Rectal smooth muscle tissue (tissue), 1 donor: ENCODE measurements around the gene RXRG.

ENCODE experiments used
- H3K27ac ChIP-seq: one replicate; pipeline ENCODE4 v1.7.0; 2013; ENCODE audit warnings: low read depth, low read length, inconsistent platforms
- H3K27me3 ChIP-seq: one replicate; pipeline ENCODE4 v1.7.0; 2013; ENCODE audit warnings: low read length; ENCODE audit not compliant: control insufficient read depth, insufficient read depth
- H3K36me3 ChIP-seq: one replicate; pipeline ENCODE4 v1.7.0; 2013; ENCODE audit warnings: low read length; ENCODE audit not compliant: control insufficient read depth, insufficient read depth
- H3K4me1 ChIP-seq: one replicate; pipeline ENCODE4 v1.7.0; 2013; ENCODE audit warnings: low read length; ENCODE audit not compliant: control insufficient read depth, insufficient read depth
- H3K4me3 ChIP-seq: one replicate; pipeline ENCODE4 v1.7.0; 2013; ENCODE audit warnings: low read length
- H3K9ac ChIP-seq: one replicate; pipeline ENCODE4 v1.7.0; 2013; ENCODE audit warnings: low read length

Gene RXRG

GRCh38 chr1:165397944-165398343 lies 47.0 kb downstream of the RXRG start:
- Histone ChIP-seq H3K4me1 (no peaks in the 10 kb centered on the region), H3K4me3 (no peak overlapping the region), H3K27me3 (no peaks in the 10 kb centered on the region), H3K27ac (no peak overlapping the region), H3K9ac (no peak overlapping the region), H3K36me3 (no peaks in the 10 kb centered on the region)

GRCh38 chr1:165395901-165396300 lies 49.0 kb downstream of the RXRG start:
- Histone ChIP-seq H3K36me3 (no peaks in the 10 kb centered on the region), H3K27me3 (no peaks in the 10 kb centered on the region), H3K4me1 (no peaks in the 10 kb centered on the region), H3K4me3 (no peak overlapping the region), H3K27ac (no peak overlapping the region), H3K9ac (no peak overlapping the region)

- no peak overlapping the region for H3K9ac ChIP-seq
- H3K4me1 ChIP-seq = no peaks in the 10 kb centered on the region
- no peak overlapping the region for H3K4me3 ChIP-seq
- no peak overlapping the region for H3K27ac ChIP-seq
- H3K36me3 ChIP-seq = no peaks in the 10 kb centered on the region
- H3K27me3 ChIP-seq = no peaks in the 10 kb centered on the region
Observed at GRCh38 chr1:165395478-165395877, 49.4 kb downstream of the RXRG start.

- H3K9ac ChIP-seq = no peak overlapping the region
- H3K27me3 ChIP-seq = no peaks in the 10 kb centered on the region
- no peak overlapping the region for H3K27ac ChIP-seq
- no peaks in the 10 kb centered on the region for H3K4me1 ChIP-seq
- H3K4me3 ChIP-seq = peak overlapping the region; percentile 46
- no peaks in the 10 kb centered on the region for H3K36me3 ChIP-seq
Observed at GRCh38 chr1:165392634-165393571, 52.0 kb downstream of the RXRG start.

- Histone ChIP-seq H3K27ac (no peak overlapping the region), H3K9ac (no peak overlapping the region), H3K4me1 (no peaks in the 10 kb centered on the region), H3K4me3 (no peak overlapping the region), H3K36me3 (no peaks in the 10 kb centered on the region), H3K27me3 (no peaks in the 10 kb centered on the region)
Observed at GRCh38 chr1:165389609-165390008, 55.3 kb downstream of the RXRG start.

- H3K27me3 ChIP-seq = no peaks in the 10 kb centered on the region
- H3K27ac ChIP-seq = no peak overlapping the region
- no peaks in the 10 kb centered on the region for H3K4me1 ChIP-seq
- H3K36me3 ChIP-seq = no peaks in the 10 kb centered on the region
- H3K9ac ChIP-seq = no peak overlapping the region
- H3K4me3 ChIP-seq = no peak overlapping the region
Observed at GRCh38 chr1:165387961-165388360, 57.0 kb downstream of the RXRG start.

- no peaks in the 10 kb centered on the region for H3K4me1 ChIP-seq
- no peaks in the 10 kb centered on the region for H3K36me3 ChIP-seq
- no peak overlapping the region for H3K4me3 ChIP-seq
- H3K27ac ChIP-seq = no peak overlapping the region
- H3K9ac ChIP-seq = no peak overlapping the region
- no peaks in the 10 kb centered on the region for H3K27me3 ChIP-seq
Observed at GRCh38 chr1:165387505-165387904, 57.4 kb downstream of the RXRG start.

GRCh38 chr1:165383599-165384405 lies 61.1 kb downstream of the RXRG start:
- no peak overlapping the region for H3K27ac ChIP-seq
- no peaks in the 10 kb centered on the region for H3K27me3 ChIP-seq
- no peaks in the 10 kb centered on the region for H3K36me3 ChIP-seq
- no peaks in the 10 kb centered on the region for H3K4me1 ChIP-seq
- no peak overlapping the region for H3K4me3 ChIP-seq
- no peak overlapping the region for H3K9ac ChIP-seq

- H3K9ac ChIP-seq = no peak overlapping the region
- no peaks in the 10 kb centered on the region for H3K4me1 ChIP-seq
- no peaks in the 10 kb centered on the region for H3K36me3 ChIP-seq
- no peaks in the 10 kb centered on the region for H3K27me3 ChIP-seq
- no peak overlapping the region for H3K27ac ChIP-seq
- H3K4me3 ChIP-seq = no peak overlapping the region
Observed at GRCh38 chr1:165383067-165383466, 61.9 kb downstream of the RXRG start.

- Histone ChIP-seq H3K27ac (no peak overlapping the region), H3K4me3 (no peak overlapping the region), H3K27me3 (peaks cover under 1% of the 10 kb centered on the region), H3K9ac (no peak overlapping the region), H3K36me3 (no peaks in the 10 kb centered on the region), H3K4me1 (no peaks in the 10 kb centered on the region)
Observed at GRCh38 chr1:165381745-165382505, 63.0 kb downstream of the RXRG start.

GRCh38 chr1:165376811-165377311 lies 68.1 kb downstream of the RXRG start:
- Histone ChIP-seq H3K9ac (no peak overlapping the region), H3K36me3 (no peaks in the 10 kb centered on the region), H3K27ac (peak overlapping the region; percentile 82), H3K4me3 (peak overlapping the region; percentile 61), H3K4me1 (no peaks in the 10 kb centered on the region), H3K27me3 (peaks cover 5% of the 10 kb centered on the region)
